GM21381 (cell line): ENCODE measurements around the gene NAP1L3.

Source experiments
- ATAC-seq: cut with Tn5 transposase; IDR thresholded peaks from one replicate; pipeline ENCODE4 v1.9.1; 2021; ENCODE audit warnings: mild to moderate bottlenecking, moderate library complexity; ENCODE audit not compliant: unreplicated experiment

Gene NAP1L3

GRCh38 chrX:93673056-93673868 lies at the start of gene NAP1L3:
Gene NAP1L3, minus strand, starts transcription at chrX:93673578. Its CDS starts 274 bp downstream, at chrX:93673304.
- peak; percentile 80 for ATAC-seq

GRCh38 chrX:93711076-93711475 lies 37.7 kb upstream of the NAP1L3 start:
- ATAC-seq, result no peak

GRCh38 chrX:93703701-93704100 lies 30.3 kb upstream of the NAP1L3 start:
- no peak for ATAC-seq

GRCh38 chrX:93695981-93696380 lies 22.6 kb upstream of the NAP1L3 start:
- no peak for ATAC-seq

- ATAC-seq, result peak; percentile 25
These were observed 492 bp upstream of the NAP1L3 start, which contains the start of gene FAM133A for GRCh38 chrX:93673869-93674271. Gene FAM133A, plus strand, starts transcription at chrX:93674206. Its CDS starts 35,214 bp downstream, at chrX:93709420.

GRCh38 chrX:93660575-93660974 lies 12.8 kb downstream of the NAP1L3 start:
- no peak for ATAC-seq

GRCh38 chrX:93649381-93649780 lies 24.0 kb downstream of the NAP1L3 start:
- no peak for ATAC-seq

GRCh38 chrX:93637591-93637990 lies 35.8 kb downstream of the NAP1L3 start:
- ATAC-seq, result no peak
